ENCODE results near the gene TP53AIP1. TPM values are rescaled to one million over a fixed set of nuclear protein-coding genes. Genes with fewer than 3 reads are reported as not detected.

The TP53AIP1 gene
- total and polyA plus RNA-seq, 10 of the 15 experiments (the other 5 are each of a cell fraction or from before 2014, with no cell fraction given): 0.01 TPM; not detected in 9

GRCh38 chr11:128957202-128957482 lies 14.5 kb upstream of the TP53AIP1 start:
- no peak overlapping the region for H3K4me3 ChIP-seq
- no TSS peak for BruUV-seq (replicated peaks)
- WGBS (ENCODE audit: insufficient coverage, insufficient replicate concordance, low lambda C conversion rate, missing lambda C conversion rate): 46% methylated on average over 8 of the region's 8 CpGs
- no peaks in the 10 kb centered on the region for H3K79me2 ChIP-seq (ENCODE audit: control insufficient read depth, insufficient read depth, low read length)
- no peaks in the 10 kb centered on the region for H3K4me1 ChIP-seq (ENCODE audit: control insufficient read depth, insufficient read depth, low read length)
- RAD21 ChIA-PET (ENCODE audit: unreplicated experiment): interaction anchor here (0.8 to 5.3 kb wide), 14 partner anchors 8 to 800 kb away, joined by 3 to 109 read pairs (median 4); no protein-coding TSS in a partner anchor
- TF ChIP-seq NRF1 (conservative IDR thresholded peaks at IDR 0.05; ENCODE audit: low read depth, low read length): no peak
- TF ChIP-seq NR2C1 (IDR thresholded peaks at IDR 0.05): no peak
- TF ChIP-seq MXI1 (IDR thresholded peaks at IDR 0.05; ENCODE audit: low read depth, low read length): no peak
- TF ChIP-seq TCF3 (IDR thresholded peaks at IDR 0.05; ENCODE audit: borderline replicate concordance, insufficient read depth, low read depth, low read length): no peak
- TF ChIP-seq CREM (IDR thresholded peaks at IDR 0.05; ENCODE audit: low read depth): no peak
- TF ChIP-seq, protein P1, sequence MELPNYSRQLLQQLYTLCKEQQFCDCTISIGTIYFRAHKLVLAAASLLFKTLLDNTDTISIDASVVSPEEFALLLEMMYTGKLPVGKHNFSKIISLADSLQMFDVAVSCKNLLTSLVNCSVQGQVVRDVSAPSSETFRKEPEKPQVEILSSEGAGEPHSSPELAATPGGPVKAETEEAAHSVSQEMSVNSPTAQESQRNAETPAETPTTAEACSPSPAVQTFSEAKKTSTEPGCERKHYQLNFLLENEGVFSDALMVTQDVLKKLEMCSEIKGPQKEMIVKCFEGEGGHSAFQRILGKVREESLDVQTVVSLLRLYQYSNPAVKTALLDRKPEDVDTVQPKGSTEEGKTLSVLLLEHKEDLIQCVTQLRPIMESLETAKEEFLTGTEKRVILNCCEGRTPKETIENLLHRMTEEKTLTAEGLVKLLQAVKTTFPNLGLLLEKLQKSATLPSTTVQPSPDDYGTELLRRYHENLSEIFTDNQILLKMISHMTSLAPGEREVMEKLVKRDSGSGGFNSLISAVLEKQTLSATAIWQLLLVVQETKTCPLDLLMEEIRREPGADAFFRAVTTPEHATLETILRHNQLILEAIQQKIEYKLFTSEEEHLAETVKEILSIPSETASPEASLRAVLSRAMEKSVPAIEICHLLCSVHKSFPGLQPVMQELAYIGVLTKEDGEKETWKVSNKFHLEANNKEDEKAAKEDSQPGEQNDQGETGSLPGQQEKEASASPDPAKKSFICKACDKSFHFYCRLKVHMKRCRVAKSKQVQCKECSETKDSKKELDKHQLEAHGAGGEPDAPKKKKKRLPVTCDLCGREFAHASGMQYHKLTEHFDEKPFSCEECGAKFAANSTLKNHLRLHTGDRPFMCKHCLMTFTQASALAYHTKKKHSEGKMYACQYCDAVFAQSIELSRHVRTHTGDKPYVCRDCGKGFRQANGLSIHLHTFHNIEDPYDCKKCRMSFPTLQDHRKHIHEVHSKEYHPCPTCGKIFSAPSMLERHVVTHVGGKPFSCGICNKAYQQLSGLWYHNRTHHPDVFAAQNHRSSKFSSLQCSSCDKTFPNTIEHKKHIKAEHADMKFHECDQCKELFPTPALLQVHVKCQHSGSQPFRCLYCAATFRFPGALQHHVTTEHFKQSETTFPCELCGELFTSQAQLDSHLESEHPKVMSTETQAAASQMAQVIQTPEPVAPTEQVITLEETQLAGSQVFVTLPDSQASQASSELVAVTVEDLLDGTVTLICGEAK (IDR thresholded peaks at IDR 0.05; ENCODE audit: borderline replicate concordance): no peak
- no peak for TF ChIP-seq BRCA1 (IDR thresholded peaks at IDR 0.05; ENCODE audit: low read depth, low read length)
- TF ChIP-seq KDM1A (IDR thresholded peaks at IDR 0.05; ENCODE audit: borderline replicate concordance): no peak
- H3K4me2 ChIP-seq (ENCODE audit: control insufficient read depth, insufficient read depth): no peak overlapping the region
- FAIRE-seq: no peak
- ATAC-seq: no peak
- no peaks in the 10 kb centered on the region for H3K36me3 ChIP-seq (ENCODE audit: control insufficient read depth in 2 of 2, insufficient read depth in 2 of 2, low read length in 1 of 2)
- SMC1A ChIA-PET (ENCODE audit: uncharacterized antibody, unreplicated experiment): interaction anchor here (0.6 to 14.9 kb wide), 15 partner anchors 8 to 930 kb away, joined by 3 to 249 read pairs (median 4); partner anchors contain the start of gene KCNJ5
- H3K9ac ChIP-seq (ENCODE audit: control insufficient read depth, insufficient read depth, low read length): no peak overlapping the region
- no peak for DNase-seq (ENCODE audit: low read depth, low spot score)
- peaks cover 0 to 6% of the 10 kb centered on the region in 2 experiments; a peak in 1 of 4 replicates for H3K27me3 ChIP-seq (replicated peaks in 1 of 2; ENCODE audit: control insufficient read depth in 2 of 2, insufficient read depth in 2 of 2, low read length in 1 of 2)
- H3K9me3 ChIP-seq (replicated peaks; ENCODE audit: control insufficient read depth, insufficient read depth, low read length): no peaks in the 10 kb centered on the region
- H4K20me1 ChIP-seq (ENCODE audit: control insufficient read depth, insufficient read depth): no peaks in the 10 kb centered on the region
- intact Hi-C loops (cut with micrococcal nuclease; ENCODE audit: unreplicated experiment): loop anchor here (5.0 kb wide), 2 partner anchors 375 to 785 kb away; no protein-coding TSS in a partner anchor
- no peak overlapping the region for H2AFZ ChIP-seq (ENCODE audit: control insufficient read depth, low read depth, low read length)
- POLR2A ChIA-PET: interaction anchor here (1.3 kb wide), 1 partner anchor 73 kb away, joined by 3 read pairs; no protein-coding TSS in a partner anchor
- H3K27ac ChIP-seq (ENCODE audit: control insufficient read depth, insufficient read depth): no peak overlapping the region
- CTCF ChIA-PET: interaction anchor here (0.8 to 20.8 kb wide), 25 partner anchors 8 to 925 kb away, joined by 3 to 480 read pairs (median 4); partner anchors contain the start of gene KCNJ5
- in situ Hi-C loops (cut with MboI): loop anchor here (5.0 kb wide), 1 partner anchor 70 kb away; no protein-coding TSS in a partner anchor

Data from GM12878 (cell line).